GM12878 (cell line): ENCODE results near the gene CPD. TPM values are rescaled to one million over a fixed set of nuclear protein-coding genes. Genes with fewer than 3 reads are reported as not detected.

Experiments
- CHD1 ChIP-seq: IDR thresholded peaks from 2 replicates; pipeline ENCODE4 v1.6.1; 2012; ENCODE audit warnings: low read depth, low read length, improper control_type of control experiment
- CREB1 ChIP-seq: IDR thresholded peaks from 2 replicates; pipeline ENCODE4 v1.6.1; 2012; ENCODE audit warnings: low read depth, mild to moderate bottlenecking, inconsistent platforms
- EGR1 ChIP-seq, 2 experiments: IDR thresholded peaks; 1 replicate in 1 of 2; 2 replicates in 1 of 2; pipeline ENCODE4 v1.6.1; 2011 to 2012; ENCODE audit warnings: low read depth in 2 of 2, low read length in 2 of 2, borderline replicate concordance in 1 of 2, mild to moderate bottlenecking in 1 of 2, moderate library complexity in 1 of 2
- FOS ChIP-seq: IDR thresholded peaks from 3 replicates; pipeline ENCODE4 v1.6.1; 2011; ENCODE audit warnings: borderline replicate concordance; ENCODE audit not compliant: insufficient read length; ENCODE audit errors: extremely low read depth
- FOXK2 ChIP-seq: fragments of 450-650 bp; IDR thresholded peaks from 2 replicates; pipeline ENCODE4 v1.6.1; 2017; ENCODE audit warnings: mild to moderate bottlenecking, moderate library complexity
- HDAC2 ChIP-seq: fragments of 200-600 bp; sonication (generic); IDR thresholded peaks from 2 replicates; pipeline ENCODE4 v1.6.1; 2017
- HDAC6 ChIP-seq: fragments of 200-600 bp; sonication (generic); IDR thresholded peaks from one replicate; pipeline ENCODE4 v1.8.0; 2017; ENCODE audit warnings: antibody characterized with exemption; ENCODE audit not compliant: unreplicated experiment
- KAT2A ChIP-seq: conservative IDR thresholded peaks from 2 replicates; pipeline ENCODE4 v1.6.1; 2011; ENCODE audit warnings: low read depth, low read length; ENCODE audit not compliant: control insufficient read depth
- KDM1A ChIP-seq: fragments of 200-600 bp; sonication (generic); IDR thresholded peaks from 2 replicates; pipeline ENCODE4 v1.6.1; 2016; ENCODE audit warnings: borderline replicate concordance
- MLLT1 ChIP-seq: fragments of 450-650 bp; IDR thresholded peaks from 2 replicates; pipeline ENCODE4 v1.6.1; 2016; ENCODE audit warnings: mild to moderate bottlenecking
- NFIC ChIP-seq: IDR thresholded peaks from 2 replicates; pipeline ENCODE4 v1.6.1; 2012; ENCODE audit warnings: low read depth, mild to moderate bottlenecking, inconsistent platforms, low read length, moderate library complexity
- NKRF ChIP-seq: fragments of 450-650 bp; conservative IDR thresholded peaks from 2 replicates; pipeline ENCODE4 v1.6.1; 2017; ENCODE audit warnings: mild to moderate bottlenecking, moderate library complexity
- RAD51 ChIP-seq: fragments of 450-650 bp; IDR thresholded peaks from 2 replicates; pipeline ENCODE4 v1.6.1; 2016; ENCODE audit warnings: moderate library complexity, mild to moderate bottlenecking, inconsistent platforms
- RUNX3 ChIP-seq: IDR thresholded peaks from 2 replicates; pipeline ENCODE4 v1.6.1; 2012; ENCODE audit warnings: low read length, inconsistent platforms
- SIX5 ChIP-seq: IDR thresholded peaks from 2 replicates; pipeline ENCODE4 v1.6.1; 2011; ENCODE audit warnings: mild to moderate bottlenecking, low read depth, low read length, moderate library complexity; ENCODE audit not compliant: severe bottlenecking
- SMAD5 ChIP-seq: IDR thresholded peaks from 2 replicates; pipeline ENCODE4 v1.6.1; 2016; ENCODE audit warnings: antibody characterized with exemption, low read depth
- TAF1 ChIP-seq: IDR thresholded peaks from 2 replicates; pipeline ENCODE4 v1.6.1; 2011; ENCODE audit warnings: mild to moderate bottlenecking, low read depth, low read length, borderline replicate concordance
- ZNF687 ChIP-seq: fragments of 450-650 bp; IDR thresholded peaks from 2 replicates; pipeline ENCODE4 v1.6.1; 2017; ENCODE audit warnings: mild to moderate bottlenecking, moderate library complexity
- polyA plus RNA-seq, 11 experiments: library from polyadenylated mRNA; depleted of rRNA in 4 of 11; unstranded in 6 of 11; stranded (reverse) in 5 of 11; fragments of >200 nt; fragmentation: Nextera tagmentation in 4 of 11; fragmentation: Illumina TruSeq in 1 of 11; extraction: Ambion mirVana in 4 of 11; extraction: Trizol in 1 of 11; gene quantifications; 1 replicate in 1 of 11; 2 replicates in 10 of 11; pipeline versions ENCODE4 v1.2.1 to v1.2.3, GENCODE V29; 2011 to 2016; ENCODE audit warnings: inconsistent platforms in 2 of 11, missing spikeins in 2 of 11, low read depth in 1 of 11
- total RNA-seq, 4 experiments: library from RNA; depleted of rRNA in 3 of 4; stranded (reverse); fragments of >200 nt in 3 of 4; fragmentation: Illumina TruSeq in 1 of 4; extraction: Trizol in 1 of 4; gene quantifications; 2 replicates each; pipeline versions ENCODE4 v1.2.1 to v1.2.3, GENCODE V29; 2013 to 2021
- TF ChIP-seq, protein P1 (sequence below): fragments of 450-650 bp; IDR thresholded peaks from 2 replicates; pipeline ENCODE4 v1.6.1; 2016; ENCODE audit warnings: mild to moderate bottlenecking

Gene CPD
- total and polyA plus RNA-seq, 10 of the 15 experiments (the other 5 are each of a cell fraction or from before 2014, with no cell fraction given), result 3.5 to 24.2 (median 15.7) TPM

DNA sequence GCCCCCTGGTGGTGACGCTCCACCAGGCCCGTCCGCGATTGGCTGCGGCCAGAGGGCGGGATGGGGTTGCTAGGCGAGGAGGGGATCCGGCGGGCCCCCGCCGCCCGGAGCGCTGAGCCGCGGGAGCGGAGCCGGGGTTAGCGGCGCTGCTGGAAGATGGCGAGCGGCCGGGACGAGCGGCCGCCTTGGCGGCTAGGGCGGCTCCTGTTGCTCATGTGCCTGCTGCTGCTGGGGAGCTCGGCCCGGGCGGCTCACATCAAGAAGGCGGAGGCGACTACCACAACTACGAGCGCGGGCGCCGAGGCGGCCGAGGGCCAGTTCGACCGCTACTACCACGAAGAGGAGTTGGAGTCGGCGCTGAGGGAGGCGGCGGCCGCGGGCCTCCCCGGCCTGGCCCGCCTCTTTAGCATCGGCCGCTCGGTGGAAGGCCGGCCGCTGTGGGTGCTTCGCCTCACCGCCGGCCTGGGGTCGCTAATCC lies at the start of gene CPD (continued):
- TF ChIP-seq KDM1A (no peak), FOXK2 (no peak), CHD1 (no peak), EGR1 (IDR thresholded peaks at IDR 0.05; ENCODE audit: borderline replicate concordance in 1 of 2, low read depth in 2 of 2, low read length in 2 of 2) (peak in 1 of 2 experiments; percentile 26; a peak in 1 of 3 replicates), TAF1 (peak; percentile 80; the same call in 1 of the 2 replicates), HDAC6 (no peak), MLLT1 (no peak), KAT2A (no peak), RAD51 (no peak), FOS (no peak), SIX5 (no peak), ZNF687 (no peak), NFIC (no peak), CREB1 (peak; percentile 87), HDAC2 (no peak), SMAD5 (no peak), NKRF (peak; percentile 78; the same call in 1 of the 2 replicates), RUNX3 (no peak)
- TF ChIP-seq, protein P1, sequence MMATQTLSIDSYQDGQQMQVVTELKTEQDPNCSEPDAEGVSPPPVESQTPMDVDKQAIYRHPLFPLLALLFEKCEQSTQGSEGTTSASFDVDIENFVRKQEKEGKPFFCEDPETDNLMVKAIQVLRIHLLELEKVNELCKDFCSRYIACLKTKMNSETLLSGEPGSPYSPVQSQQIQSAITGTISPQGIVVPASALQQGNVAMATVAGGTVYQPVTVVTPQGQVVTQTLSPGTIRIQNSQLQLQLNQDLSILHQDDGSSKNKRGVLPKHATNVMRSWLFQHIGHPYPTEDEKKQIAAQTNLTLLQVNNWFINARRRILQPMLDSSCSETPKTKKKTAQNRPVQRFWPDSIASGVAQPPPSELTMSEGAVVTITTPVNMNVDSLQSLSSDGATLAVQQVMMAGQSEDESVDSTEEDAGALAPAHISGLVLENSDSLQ, result no peak
